Measurements from ENCODE around the gene PAX6.
A peak's percentile ranks its signal among the peaks of the same experiment; 100 is the strongest.

Gene PAX6

DNA sequence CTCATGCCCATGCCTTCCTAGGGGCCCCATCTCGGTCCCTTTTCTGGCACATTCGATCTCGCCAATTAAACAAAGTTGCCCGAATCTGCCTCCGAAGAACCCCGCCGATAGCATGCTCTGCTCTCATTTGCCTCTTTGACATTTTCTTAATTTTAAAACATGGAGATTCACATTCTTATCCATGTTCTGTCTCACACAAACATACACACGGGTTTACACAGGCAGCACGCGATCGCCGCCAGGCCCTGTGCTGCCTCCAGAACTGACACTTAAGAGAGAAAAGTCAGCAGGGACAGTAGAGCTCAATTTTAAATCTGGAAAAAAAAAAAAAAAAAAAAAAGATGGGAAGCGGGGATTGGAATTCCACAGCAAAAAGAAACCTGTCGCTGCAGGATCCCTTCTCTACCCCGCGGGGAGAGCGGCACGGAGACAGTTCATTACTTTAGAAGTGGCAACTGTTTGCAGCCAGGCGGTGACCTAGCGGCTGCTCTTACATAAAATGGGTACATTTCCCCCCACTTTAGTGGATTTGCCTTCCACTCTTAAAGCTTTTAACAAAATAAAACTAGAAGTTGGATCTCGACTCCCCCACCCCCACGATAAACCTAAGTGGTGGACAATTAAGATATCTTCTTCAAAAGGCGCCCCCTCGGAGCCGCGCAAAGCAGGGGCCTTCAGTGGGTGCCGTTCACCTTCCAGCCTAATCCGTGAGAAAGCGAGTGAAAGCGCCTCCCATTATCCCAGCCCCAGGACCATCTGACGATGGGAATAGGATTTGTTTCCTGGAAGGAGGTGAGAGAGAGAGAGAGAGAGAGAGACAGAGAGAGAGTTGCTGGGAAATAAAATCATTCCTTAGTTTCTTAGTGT lies 13.7 kb downstream of the PAX6 start:
- peak; percentile 53 for DNase-seq

DNA sequence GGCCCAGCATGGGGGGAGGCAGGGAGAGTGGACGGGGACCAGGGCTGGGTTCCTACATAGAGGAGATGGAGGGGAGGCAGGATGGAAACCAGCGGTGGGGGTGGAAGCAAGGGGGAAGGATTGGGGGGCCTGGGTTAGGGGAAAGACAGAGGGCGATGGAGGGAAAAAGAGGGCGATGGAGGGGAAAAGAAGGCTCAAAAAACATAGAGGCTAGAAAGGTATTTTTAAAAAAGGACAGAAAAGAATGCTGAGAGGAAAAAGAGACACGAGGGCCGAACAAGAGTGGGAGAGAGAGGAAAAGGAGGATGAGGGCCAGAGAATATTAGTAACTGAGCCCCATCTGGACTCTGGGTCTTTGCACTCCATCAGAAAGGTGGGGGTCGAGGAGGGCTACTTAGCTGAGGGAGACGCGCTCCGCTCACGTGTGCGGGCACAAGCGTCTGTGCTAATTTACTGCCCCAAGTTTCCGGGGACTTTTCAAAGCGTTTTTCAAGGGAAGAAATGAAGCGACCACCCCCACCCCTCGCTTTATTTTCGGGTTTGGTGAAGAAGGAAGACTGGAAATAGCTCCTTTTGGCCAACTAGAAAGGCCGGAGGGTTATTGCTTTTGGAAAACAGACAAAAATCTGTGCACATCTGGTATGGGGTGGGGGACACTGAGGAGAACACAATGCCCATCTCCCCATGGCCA lies 14.5 kb downstream of the PAX6 start:
- DNase-seq = no peak

DNA sequence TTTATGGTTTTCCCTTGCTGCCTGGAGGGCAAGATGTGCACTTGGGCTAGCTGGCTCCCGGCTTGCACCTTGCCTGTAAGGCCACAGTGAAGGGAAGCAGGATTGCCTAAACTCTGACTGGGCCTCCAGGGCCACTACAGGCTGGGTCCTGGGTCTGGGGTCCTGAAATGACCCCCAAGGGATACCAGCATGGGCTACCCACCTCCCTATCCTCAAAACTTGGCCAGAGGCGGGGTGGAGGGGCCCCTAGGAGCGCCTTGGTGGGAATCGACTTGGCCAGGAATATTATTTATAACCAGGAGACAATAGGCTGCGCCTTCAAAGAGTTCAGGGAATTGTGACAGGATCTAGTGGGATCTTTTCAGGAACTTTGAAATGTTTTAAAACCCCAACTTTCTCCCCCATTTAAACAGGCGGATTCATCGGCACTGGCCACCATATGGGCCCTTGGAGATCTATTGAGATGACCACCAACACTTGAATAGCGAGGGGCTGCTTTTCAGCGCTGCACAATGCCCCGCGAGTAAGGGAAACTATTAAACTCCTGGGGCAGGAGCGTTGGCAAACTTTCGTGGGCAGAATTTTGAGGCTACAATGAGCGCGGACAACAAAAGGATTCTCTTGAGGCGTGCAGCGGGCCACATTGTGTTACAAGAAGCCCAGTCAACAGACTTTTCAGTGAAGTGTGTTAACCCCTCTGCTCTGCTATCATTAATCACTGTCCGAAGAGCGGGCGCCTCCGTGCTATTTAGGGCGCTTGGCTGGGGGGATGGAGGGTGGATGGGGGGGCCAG lies 15.2 kb downstream of the PAX6 start:
- DNase-seq = peak; percentile 18

DNA sequence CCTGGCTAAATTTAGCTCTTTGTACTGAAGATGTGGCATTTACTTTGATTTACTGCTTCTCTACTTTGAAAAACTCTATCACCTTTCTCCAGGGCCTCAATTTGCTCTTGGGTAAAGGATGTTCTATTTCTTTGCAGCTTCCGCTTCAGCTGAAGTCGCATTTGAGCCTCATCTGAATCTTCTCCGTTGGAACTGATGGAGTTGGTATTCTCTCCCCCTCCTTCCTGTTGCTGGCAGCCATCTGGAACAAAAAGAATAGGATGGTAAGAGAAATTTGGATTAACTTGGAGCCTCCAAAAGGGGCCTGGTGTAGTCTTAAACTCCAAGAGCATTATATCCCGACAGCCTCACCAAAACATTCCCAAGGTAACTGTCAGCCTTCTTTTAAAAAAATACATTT lies 16.6 kb downstream of the PAX6 start:
- DNase-seq = no peak

DNA sequence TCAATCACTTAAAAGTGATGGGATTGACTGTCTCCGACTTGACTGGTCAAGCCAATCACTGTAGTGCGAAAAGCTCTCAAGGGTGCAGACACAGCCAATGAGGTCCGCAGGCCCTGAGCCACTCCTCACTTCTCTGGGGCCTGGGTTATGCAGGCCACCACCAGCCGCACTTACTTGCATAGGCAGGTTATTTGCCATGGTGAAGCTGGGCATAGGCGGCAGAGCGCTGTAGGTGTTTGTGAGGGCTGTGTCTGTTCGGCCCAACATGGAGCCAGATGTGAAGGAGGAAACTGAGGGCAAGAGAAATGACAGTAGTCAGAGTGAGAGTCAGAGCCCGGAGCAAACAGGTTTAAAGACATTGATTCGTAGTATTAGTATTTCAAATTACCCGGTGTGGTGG lies 17.9 kb downstream of the PAX6 start:
- DNase-seq = no peak

DNA sequence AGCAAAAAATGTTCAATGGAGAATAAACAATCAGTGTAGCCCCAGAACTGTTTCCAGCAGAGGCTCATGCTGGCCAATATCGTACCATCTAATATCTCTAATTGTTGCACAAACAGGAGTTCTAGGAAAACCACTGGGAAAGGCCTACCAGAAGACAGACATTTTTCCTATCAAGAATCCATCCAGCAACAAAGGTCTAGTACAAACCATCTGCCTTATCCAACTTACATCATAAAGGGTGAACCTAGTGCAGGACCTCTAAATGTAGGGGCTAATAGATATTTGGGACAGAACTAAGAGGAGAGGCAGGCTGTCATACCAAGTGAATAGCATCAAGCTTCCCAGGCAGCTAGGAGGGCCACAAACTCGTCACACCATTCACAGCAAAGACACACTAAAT lies 18.7 kb downstream of the PAX6 start:
- DNase-seq = no peak

DNA sequence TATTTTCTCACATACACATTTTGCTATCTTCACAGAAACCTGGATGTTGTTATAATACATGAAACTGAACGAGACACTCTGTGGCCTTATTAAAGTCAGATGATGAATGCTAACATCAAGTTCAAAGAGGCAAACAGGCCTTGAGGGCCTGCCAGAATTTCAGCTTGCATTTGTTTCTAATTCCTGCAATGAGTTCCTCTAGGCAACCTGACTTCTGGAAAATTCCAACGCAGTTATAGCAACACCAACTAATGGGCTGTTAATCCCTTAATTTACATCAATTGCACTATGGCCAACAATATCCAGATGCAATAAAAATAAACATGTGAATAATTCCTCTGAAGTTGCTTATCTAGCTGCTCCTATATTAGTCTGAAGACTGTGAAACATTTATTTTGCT lies 19.1 kb downstream of the PAX6 start:
- no peak for DNase-seq

DNA sequence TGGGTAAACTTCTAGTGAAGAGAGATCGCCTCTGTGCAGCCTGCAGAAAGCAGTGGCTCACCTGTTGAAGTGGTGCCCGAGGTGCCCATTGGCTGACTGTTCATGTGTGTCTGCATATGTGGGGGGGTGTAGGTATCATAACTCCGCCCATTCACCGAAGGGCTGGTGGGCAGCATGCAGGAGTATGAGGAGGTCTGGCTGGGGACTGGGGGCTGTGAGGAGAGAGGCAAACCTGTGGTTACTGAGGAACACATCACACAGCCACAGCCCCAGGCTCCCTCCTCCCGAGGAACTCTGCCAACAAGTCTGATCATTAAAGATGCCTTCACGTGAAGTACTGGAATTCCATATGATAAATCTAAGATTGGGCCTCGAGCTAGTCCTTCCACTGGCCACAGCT lies 20.5 kb downstream of the PAX6 start:
- DNase-seq = no peak

DNA sequence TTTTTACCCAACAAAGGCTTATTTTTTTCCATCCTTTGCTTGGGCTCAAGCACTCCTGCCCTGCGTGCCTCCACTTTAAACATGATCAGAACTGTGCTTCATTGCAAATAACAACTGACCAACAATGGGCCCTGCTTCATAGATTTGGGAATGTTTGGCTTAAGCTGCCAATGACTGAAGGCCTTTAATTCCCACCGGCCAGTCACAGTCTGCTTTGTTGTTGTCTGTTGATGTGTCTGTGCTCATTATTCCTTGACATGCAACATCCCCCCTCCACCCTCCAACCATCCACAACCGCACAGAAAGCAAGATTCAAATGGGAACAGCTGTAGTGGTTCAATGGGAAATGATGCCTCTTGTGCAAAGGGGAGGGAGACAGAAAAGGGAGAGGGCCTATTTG lies 23.0 kb downstream of the PAX6 start:
- DNase-seq = no peak

DNA sequence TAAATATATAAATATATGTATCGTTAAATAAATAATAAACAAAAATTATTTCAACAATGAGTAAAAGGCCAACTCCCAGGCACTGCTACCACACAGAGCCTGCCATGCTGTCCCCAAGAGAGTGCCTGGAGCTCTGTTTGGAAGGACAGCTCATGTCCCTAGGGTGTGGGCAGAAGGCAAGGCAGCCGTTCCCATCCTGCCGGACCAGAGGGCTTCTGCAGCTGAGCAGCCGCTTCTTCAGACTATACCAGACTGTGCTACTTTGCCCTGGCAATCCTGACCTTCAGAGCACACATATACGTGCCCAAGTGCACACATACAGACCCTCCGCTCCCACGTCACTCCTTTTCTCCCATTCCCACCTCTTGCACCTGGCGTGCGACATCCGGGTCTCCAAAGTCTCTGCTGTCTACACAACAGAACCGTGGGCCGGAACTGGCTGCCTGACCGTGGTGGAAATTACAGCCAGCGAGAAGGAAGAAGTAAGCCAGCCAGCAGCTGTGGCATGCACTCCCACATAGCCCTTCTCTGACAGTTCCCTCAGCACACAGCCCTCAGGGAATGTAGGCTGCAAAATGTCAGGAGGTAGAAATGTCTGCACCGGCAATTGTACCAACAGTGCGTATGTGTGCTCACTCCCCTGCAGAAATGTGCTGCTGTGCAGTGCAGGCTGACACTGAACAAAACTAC lies 24.0 kb downstream of the PAX6 start:
- DNase-seq = no peak

DNA sequence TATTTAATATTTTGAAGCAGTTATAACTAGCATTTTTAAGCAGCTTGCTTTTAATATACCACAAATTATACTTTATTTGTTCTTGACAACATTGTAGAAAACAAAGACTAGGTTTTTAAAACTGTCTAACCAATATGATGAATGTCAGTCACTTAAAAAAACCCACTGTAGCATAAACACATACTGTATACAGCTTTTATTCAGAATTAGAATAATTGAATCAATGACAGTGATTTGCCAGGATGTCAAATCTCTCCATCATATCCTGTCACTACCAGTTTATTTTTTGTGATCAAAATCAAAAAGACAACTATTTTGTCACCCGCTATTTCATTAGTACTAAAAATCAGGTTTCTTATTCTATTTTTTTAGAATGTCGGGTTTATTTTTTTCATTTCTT lies 26.5 kb downstream of the PAX6 start:
- no peak for DNase-seq

DNA sequence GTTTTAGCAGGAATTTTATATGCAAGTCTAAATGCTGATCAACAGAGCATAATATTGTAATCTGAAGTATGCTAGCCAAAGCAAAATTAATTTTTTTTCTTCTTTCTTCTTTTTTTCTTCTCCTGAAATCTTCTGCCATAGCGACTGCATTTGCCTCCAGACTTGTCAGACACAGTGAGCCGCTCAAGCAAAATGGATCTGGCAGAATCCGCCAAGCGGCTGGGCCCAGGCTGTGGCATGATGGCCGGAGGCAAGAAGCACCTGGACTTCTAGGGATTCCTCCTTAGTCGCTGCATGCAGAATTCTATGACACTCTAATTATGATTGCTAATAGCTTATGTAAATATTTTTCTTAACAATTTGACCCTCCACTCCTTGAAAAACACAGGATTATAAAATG lies 27.9 kb downstream of the PAX6 start:
- DNase-seq = no peak

DNA sequence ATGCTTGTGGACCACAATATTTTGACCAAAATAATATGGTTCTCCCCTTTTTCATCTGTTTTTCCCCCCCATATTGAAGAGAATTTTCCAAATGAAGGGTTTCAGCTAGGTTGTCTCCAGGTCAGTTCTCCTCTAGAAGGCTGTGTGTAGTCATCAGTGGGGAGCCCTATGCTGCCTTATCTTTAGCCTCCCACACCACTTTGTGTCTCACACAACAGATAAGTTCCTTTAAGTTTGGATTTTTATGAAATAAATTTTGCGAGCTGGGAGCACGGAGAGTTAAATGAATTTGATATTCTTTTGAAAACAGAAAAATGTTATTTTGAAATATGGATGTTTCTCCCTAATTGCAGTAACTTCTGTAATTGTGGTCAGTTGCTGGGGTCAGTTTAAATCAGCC lies 28.9 kb downstream of the PAX6 start:
- DNase-seq = no peak

DNA sequence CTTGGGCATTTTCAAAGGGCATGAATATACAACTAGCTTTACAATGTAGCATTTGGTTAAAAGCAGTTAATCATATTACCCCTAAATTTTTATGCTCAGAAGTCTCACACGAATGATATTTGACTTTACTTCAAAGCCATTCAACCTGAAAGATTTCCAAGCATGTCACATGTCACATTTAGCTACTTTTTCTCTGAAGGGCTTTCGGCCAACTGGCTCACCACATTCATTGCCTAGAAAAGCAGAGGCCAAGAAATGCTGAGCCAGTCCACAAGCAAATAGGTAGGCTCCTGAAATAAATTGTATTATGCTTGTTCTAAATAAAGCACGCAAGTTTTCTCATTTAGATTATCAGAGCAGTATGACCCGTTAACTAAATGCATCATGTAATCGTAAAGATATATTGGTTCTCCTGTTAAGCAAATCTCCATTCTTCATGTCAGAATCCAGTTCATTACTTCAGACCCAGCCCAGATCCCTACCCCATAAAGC lies 30.6 kb downstream of the PAX6 start:
- no peak for DNase-seq

DNA sequence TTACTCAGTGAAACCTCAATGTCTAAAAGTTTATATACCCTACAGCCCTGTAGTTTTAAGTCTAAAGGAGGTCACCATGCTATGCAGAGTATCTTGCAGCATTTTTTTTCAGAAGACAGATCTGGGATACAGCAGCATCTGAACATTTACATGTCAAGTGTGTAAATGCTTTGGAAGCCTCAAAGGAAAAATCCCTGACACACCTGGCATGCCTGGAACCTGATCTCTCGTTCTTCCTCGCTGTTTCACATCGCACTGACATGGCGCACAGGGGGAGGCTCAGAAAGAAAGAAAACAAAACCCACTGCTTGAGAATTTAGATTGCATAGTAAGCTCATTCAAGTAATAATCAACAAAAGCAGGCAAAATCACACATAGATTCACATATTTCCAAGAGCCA lies 31.0 kb downstream of the PAX6 start:
- no peak for DNase-seq

DNA sequence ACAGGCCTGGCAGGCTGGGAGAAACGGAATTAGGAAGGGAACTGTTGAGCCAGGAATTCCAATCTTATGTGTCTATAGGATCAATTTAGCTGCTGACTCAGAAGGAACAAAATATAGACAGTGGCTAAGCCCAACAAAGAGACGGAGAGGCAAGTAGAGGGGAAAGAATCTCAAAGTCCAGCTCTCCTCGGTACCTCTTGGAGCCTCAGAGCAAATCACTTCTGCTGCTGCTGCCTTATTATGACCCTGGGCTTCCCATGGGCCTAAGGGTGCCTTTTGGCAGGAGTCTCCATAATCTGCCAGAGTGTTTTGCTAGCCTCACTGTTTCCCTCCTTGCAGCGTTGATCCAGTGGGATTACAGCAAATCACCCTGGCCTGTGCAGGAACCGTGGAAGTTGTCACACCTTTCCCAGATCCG lies 31.7 kb downstream of the PAX6 start:
- no peak for DNase-seq

DNA sequence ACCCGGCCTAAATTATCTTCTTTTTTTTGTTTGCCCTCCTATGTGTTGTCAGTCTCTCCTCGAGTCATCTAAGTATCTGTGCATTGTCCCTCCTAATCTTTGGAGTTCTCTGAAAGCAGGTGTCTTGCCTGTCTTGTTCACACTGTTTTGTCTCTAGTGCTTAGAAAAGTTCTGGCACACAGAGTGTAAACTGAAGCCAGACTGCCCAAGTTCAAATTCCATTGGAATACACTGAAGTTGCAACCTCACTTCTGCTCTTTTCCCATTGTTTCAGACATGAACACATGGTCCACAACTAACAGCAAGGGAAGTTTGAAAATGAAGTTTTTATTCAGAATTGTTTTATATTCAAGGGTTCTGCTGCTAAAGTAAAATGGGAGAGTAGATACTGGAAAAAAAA lies 38.7 kb downstream of the PAX6 start:
- DNase-seq = no peak

DNA sequence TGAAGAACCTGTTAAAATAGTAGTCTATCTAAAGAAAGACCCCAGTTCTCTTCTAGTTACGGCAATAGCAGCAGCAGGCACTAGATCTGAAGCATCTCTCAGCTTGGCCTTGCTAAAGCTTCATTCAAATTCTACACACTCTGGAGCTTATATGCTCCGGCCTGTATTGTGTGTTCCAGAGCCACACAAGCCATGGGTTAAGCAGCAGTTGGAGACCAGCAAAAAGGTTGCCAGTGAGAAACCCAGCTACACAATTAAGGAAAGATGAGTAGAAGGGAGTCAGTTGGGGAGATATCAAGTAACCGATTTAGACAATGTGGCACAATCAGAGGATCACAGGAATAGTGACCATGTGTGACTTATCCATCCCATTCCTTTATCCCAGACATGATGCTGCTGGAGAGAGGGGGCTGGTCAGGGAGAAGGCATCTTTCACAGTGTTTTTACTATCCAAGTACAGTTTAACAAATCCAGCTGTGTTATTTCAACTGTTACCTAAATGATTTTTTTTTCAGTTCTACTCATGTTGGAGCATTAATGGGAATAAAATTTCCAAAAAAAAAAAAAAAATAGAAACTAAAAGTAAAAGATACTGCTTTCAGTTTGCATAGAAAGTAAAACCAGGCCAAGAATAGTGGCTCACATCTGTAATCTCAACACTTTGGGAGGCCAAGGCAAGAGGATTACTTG lies 41.0 kb downstream of the PAX6 start:
- no peak for DNase-seq

DNA sequence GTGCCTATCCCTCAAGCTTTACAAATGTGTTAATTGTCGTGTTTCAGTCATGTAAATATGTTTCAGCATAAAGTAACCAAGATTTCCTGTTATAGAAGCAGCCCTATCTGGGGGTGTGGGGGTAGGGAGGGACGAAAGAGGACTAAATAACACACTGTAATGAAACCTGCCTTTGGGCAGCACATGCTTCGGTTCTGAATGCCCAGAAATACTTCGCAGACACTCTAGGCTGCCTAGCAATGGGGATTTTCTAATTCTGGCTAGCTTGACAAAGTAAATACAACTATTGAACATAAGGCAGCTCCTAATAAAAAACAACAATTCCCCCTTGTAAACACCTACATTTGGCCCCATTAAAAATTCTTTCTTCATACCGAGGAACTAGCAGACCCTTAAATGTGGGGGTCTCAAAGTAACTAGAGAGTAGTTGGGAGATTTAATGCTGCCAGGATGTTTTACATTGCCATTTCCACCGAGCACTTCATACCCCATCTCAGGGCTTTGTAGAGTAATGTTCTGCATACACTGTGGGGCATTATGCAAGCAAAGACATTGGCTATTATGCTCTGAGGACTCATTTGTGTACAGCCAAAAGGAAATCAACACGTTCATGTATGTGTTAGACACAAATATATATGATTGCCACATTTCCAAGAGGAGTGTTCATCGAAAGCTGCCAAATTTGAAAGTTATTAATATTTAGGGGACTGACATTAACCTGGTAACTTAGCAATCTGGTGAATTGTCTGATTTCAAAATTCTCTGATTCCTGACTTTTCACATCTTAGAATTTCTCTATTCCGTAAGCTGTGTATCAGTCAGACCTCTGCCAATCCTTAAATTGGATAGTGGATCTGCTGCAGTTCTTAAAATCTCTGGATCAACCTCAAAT lies 42.1 kb downstream of the PAX6 start:
- DNase-seq = no peak

DNA sequence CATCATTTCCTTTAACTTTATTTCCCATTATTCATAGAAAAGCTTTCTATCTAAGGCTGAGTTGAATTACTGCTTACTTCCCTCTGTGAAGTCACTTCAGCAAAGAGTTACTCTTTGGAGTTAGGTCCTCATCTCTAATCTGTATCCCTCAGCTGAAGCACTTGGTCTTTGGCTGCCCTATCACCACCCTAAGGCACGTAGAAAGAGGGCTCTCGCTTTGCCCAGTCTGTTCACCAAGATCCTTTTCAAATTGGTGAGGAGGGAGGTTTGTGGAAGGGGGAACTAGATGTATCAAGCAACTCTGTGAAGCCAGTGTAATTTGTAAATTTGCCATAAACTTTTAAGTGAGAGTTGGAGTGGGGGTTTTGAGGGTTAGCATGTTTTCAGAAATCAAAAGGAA lies 43.4 kb downstream of the PAX6 start:
- DNase-seq = no peak

DNA sequence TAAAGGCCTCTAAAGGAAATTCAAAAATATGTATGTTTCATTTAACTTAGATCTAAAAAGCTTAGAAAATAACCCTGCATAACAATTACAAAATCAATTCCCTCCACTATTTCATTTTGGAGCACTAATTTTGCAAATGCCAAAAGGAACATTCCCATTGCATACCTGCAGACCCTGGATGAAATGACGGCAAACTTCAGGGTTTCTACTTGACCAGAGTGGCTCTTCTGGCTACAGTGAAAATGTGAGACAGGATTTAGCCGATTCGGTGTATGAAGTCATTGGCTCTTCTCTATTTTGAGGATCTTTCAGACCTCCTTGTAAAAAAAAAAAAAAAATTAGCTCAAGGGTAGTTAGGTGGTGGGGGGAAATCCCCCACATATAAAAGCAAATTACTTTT lies 44.1 kb downstream of the PAX6 start:
- no peak for DNase-seq
